ENCODE results near the gene ADAMTS15. TPM values are rescaled to one million over a fixed set of nuclear protein-coding genes. Genes with fewer than 3 reads are reported as not detected.

The ADAMTS15 gene
- total RNA-seq, 1 experiment from 2014 or later, result 0.83 TPM

GRCh38 chr11:130426223-130426836 lies 22.1 kb upstream of the ADAMTS15 start:
- Mint-ChIP-seq H3K27me3 (ENCODE audit: unreplicated experiment) (peaks cover 73% of the 10 kb centered on the region), H3K4me3 (ENCODE audit: low read depth, unreplicated experiment) (no peak overlapping the region)

DNA sequence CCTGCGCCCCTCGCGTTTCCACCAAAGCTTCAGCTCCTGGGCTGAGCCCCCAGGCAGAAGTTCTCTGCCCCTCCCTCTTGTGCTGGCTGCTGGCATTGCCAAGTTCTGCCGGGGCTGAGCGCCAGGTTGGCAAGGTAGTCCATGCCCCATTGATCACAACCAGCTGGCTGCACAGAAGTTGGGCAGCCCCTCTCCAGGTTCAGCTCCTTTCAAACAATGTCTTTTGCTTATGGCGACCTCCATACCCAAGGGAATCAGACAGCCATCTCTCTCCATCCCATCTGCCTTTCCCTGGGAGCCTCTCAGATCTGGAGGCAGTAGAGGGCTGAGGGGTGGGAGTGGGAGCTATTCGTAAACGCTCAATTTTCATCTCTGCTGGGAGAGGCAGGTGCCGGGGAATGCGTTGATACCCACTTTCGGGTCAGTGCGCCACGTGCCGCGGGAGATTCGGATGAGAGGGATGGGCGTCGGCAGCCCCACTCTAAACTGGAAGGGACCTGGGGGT lies 21.6 kb upstream of the ADAMTS15 start:
- Mint-ChIP-seq H3K4me3 (ENCODE audit: low read depth, unreplicated experiment) (peak overlapping the region; percentile 26), H3K4me1 (ENCODE audit: low read depth, unreplicated experiment) (no peaks in the 10 kb centered on the region), H3K27me3 (ENCODE audit: unreplicated experiment) (peaks cover 68% of the 10 kb centered on the region), H3K9me3 (ENCODE audit: low read depth, unreplicated experiment) (no peaks in the 10 kb centered on the region), H3K36me3 (ENCODE audit: insufficient read depth, unreplicated experiment) (no peaks in the 10 kb centered on the region), H3K27ac (ENCODE audit: unreplicated experiment) (no peak overlapping the region)
- CTCF ChIA-PET, result interaction anchor here (1.1 to 1.5 kb wide), 2 partner anchors 37 to 214 kb away, joined by 3 to 4 read pairs; no protein-coding TSS in a partner anchor
- DNase-seq, result no peak
- BruUV-seq (replicated peaks), result no TSS peak
- intact Hi-C loops (cut with micrococcal nuclease; ENCODE audit: unreplicated experiment), result no loop called here
- TF ChIP-seq CTCF (IDR thresholded peaks at IDR 0.05; ENCODE audit: unreplicated experiment), result no peak

More at GRCh38 chr11:130426223-130426836, 22.1 kb upstream of the ADAMTS15 start:
- no peak for DNase-seq
- CTCF ChIA-PET, result interaction anchor here (1.1 to 1.5 kb wide), 2 partner anchors 36 to 213 kb away, joined by 3 to 4 read pairs; no protein-coding TSS in a partner anchor
- intact Hi-C loops (cut with micrococcal nuclease; ENCODE audit: unreplicated experiment), result no loop called here
- BruUV-seq (replicated peaks), result no TSS peak
- no peaks in the 10 kb centered on the region for H3K9me3 Mint-ChIP-seq (ENCODE audit: low read depth, unreplicated experiment)
- H3K27ac Mint-ChIP-seq (ENCODE audit: unreplicated experiment), result no peak overlapping the region
- no peaks in the 10 kb centered on the region for H3K4me1 Mint-ChIP-seq (ENCODE audit: low read depth, unreplicated experiment)
- no peaks in the 10 kb centered on the region for H3K36me3 Mint-ChIP-seq (ENCODE audit: insufficient read depth, unreplicated experiment)
- no peak for TF ChIP-seq CTCF (IDR thresholded peaks at IDR 0.05; ENCODE audit: unreplicated experiment)

DNA sequence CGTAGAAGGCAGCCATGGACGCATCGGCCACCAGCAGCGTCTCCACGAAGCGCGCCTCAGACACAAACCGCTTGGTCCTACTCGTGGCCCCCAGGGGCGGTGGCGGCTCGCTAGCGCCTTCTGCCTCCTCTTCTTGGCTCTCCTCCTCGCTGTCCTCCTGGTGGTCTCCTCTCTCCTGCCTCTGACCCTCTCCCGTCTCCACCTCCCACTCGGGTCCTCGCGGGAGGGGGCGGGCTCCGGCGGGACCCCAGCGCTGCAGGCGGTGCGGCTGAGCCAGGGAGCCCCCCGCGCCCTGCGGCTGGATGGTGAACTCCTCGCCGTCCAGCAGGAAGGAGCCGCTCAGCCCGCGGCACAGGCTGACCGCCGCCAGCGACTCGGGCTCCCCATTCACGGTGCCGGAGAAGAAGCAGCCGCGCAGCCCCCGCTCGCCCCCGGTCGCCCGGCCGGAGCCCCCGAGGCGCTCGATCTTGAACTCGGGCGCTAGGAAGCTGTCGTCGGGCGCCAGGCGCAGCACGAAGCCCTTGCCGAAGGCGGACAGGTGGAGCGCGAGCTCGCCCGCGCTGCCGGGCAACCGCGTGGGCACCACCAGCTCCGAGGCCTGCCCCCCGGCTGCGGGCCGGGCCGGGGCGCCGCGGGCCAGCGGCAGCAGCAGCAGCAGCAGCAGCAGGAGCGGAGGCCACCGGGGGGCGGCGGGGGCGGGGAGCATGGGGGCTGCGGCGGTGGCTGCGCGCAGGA lies 20.7 kb upstream of the ADAMTS15 start:
- H3K4me3 Mint-ChIP-seq (ENCODE audit: low read depth, unreplicated experiment), result no peak overlapping the region
- H3K9me3 Mint-ChIP-seq (ENCODE audit: low read depth, unreplicated experiment), result no peaks in the 10 kb centered on the region
- CTCF ChIA-PET, result interaction anchor here (1.1 kb wide), 1 partner anchor 38 kb away, joined by 3 read pairs; no protein-coding TSS in a partner anchor
- H3K27ac Mint-ChIP-seq (ENCODE audit: unreplicated experiment), result no peak overlapping the region
- no peaks in the 10 kb centered on the region for H3K4me1 Mint-ChIP-seq (ENCODE audit: low read depth, unreplicated experiment)
- no peaks in the 10 kb centered on the region for H3K36me3 Mint-ChIP-seq (ENCODE audit: insufficient read depth, unreplicated experiment)
- DNase-seq, result no peak
- BruUV-seq (replicated peaks), result no TSS peak
- intact Hi-C loops (cut with micrococcal nuclease; ENCODE audit: unreplicated experiment), result no loop called here
- no peak for TF ChIP-seq CTCF (IDR thresholded peaks at IDR 0.05; ENCODE audit: unreplicated experiment)
- H3K27me3 Mint-ChIP-seq (ENCODE audit: unreplicated experiment), result peaks cover 66% of the 10 kb centered on the region

GRCh38 chr11:130428316-130429119 lies 19.9 kb upstream of the ADAMTS15 start, which contains the start of gene ADAMTS8:
Gene ADAMTS8, minus strand, starts transcription at chr11:130428609. Its CDS starts 323 bp downstream, at chr11:130428286.
- no TSS peak for BruUV-seq (replicated peaks)
- CTCF ChIA-PET, result no interaction called here
- Mint-ChIP-seq H3K4me1 (ENCODE audit: low read depth, unreplicated experiment) (no peaks in the 10 kb centered on the region), H3K9me3 (ENCODE audit: low read depth, unreplicated experiment) (no peaks in the 10 kb centered on the region), H3K36me3 (ENCODE audit: insufficient read depth, unreplicated experiment) (no peaks in the 10 kb centered on the region), H3K4me3 (ENCODE audit: low read depth, unreplicated experiment) (peak within 1 kb of the TSS; percentile 44), H3K27ac (ENCODE audit: unreplicated experiment) (no peak within 1 kb of the TSS), H3K27me3 (ENCODE audit: unreplicated experiment) (peaks cover 64% of the 10 kb centered on the region)
- intact Hi-C loops (cut with micrococcal nuclease; ENCODE audit: unreplicated experiment), result no loop called here
- DNase-seq, result no peak
- TF ChIP-seq CTCF (IDR thresholded peaks at IDR 0.05; ENCODE audit: unreplicated experiment), result no peak

Data from Calu3 (cell line).